MM.1S (cell line): ENCODE measurements around the gene LRIG2.

ENCODE experiments used
- DNase-seq: peaks from one replicate; pipeline ENCODE4 v3.0.0-alpha.2; 2015
- H2AFZ ChIP-seq: fragments of 300-600 bp; sonication (generic); 2 replicates; pipeline ENCODE4 v1.6.0; 2016; ENCODE audit warnings: antibody characterized with exemption, low read length
- H3F3A ChIP-seq: fragments of 300-600 bp; sonication (generic); 2 replicates; pipeline ENCODE4 v1.6.1; 2016; ENCODE audit warnings: mild to moderate bottlenecking, antibody characterized with exemption, low read length, moderate library complexity, mixed read lengths; ENCODE audit not compliant: insufficient read depth
- H3K27ac ChIP-seq: fragments of 300-600 bp; sonication (generic); 2 replicates; pipeline ENCODE4 v1.5.1; 2016; ENCODE audit warnings: mild to moderate bottlenecking, low read length
- H3K27me3 ChIP-seq: fragments of 300-600 bp; sonication (generic); replicated peaks from 2 replicates; pipeline ENCODE4 v1.6.0; 2016; ENCODE audit warnings: low read length; ENCODE audit not compliant: insufficient read depth
- H3K36me3 ChIP-seq: fragments of 300-600 bp; sonication (generic); replicated peaks from 2 replicates; pipeline ENCODE4 v1.6.1; 2016; ENCODE audit warnings: mild to moderate bottlenecking, low read length, mixed read lengths; ENCODE audit not compliant: insufficient read depth
- H3K4me1 ChIP-seq: fragments of 300-600 bp; sonication (generic); 2 replicates; pipeline ENCODE4 v1.6.1; 2016; ENCODE audit warnings: low read length, mixed read lengths
- H3K4me2 ChIP-seq: fragments of 300-600 bp; sonication (generic); 2 replicates; pipeline ENCODE4 v1.6.0; 2016; ENCODE audit warnings: low read depth, low read length
- H3K4me3 ChIP-seq: fragments of 300-600 bp; sonication (generic); 2 replicates; pipeline ENCODE4 v1.5.1; 2016; ENCODE audit warnings: low read length, mixed read lengths
- H3K79me2 ChIP-seq: fragments of 300-600 bp; sonication (generic); 2 replicates; pipeline ENCODE4 v1.6.1; 2016; ENCODE audit warnings: mixed run types, low read length, mixed read lengths
- H3K9ac ChIP-seq: fragments of 300-600 bp; sonication (generic); 2 replicates; pipeline ENCODE4 v1.6.1; 2016; ENCODE audit warnings: low read length, mixed read lengths
- H3K9me2 ChIP-seq: fragments of 300-600 bp; sonication (generic); replicated peaks from 2 replicates; pipeline ENCODE4 v1.6.1; 2016; ENCODE audit warnings: mild to moderate bottlenecking, low read length, mixed read lengths; ENCODE audit not compliant: insufficient read depth
- H3K9me3 ChIP-seq: fragments of 300-600 bp; sonication (generic); replicated peaks from 2 replicates; pipeline ENCODE4 v1.6.1; 2016; ENCODE audit warnings: mild to moderate bottlenecking, low read length, mixed read lengths; ENCODE audit not compliant: insufficient read depth
- H4K20me1 ChIP-seq: fragments of 300-600 bp; sonication (generic); 2 replicates; pipeline ENCODE4 v1.6.1; 2016; ENCODE audit warnings: mild to moderate bottlenecking, low read length, moderate library complexity, mixed read lengths; ENCODE audit not compliant: insufficient read depth
- CTCF ChIP-seq: fragments of 300-600 bp; sonication (generic); IDR thresholded peaks from 2 replicates; pipeline ENCODE4 v1.5.1; 2016; ENCODE audit warnings: antibody characterized with exemption, low read length, mixed read lengths
- EZH2 ChIP-seq: fragments of 300-600 bp; sonication (generic); optimal IDR thresholded peaks from 2 replicates; pipeline ENCODE3; 2017; ENCODE audit warnings: low read depth, mild to moderate bottlenecking, antibody characterized with exemption, low read length, mixed read lengths
- EZH2phosphoT487 ChIP-seq: fragments of 300-600 bp; sonication (generic); IDR thresholded peaks from 2 replicates; pipeline ENCODE4 v1.6.1; 2018; ENCODE audit warnings: antibody characterized with exemption, low read length

The LRIG2 gene

DNA sequence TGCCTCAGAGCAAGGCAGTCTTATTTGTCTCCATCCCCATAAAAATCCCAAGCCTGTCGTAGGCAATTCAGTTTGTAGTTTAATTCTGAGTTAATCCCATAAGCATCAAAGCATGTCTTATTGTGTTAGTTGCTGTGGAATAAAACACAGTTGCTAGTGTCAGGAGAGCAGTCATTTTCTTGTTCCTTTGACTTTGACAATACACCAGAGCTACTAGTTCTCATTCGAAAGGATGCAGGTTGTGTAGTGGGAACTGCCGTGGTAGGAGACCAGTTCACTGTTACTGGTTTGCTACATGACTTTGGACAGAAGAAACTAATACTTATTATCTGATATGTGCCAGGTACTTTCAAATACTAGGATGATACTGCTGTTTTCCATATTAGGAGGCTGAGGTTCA lies 23.5 kb downstream of the LRIG2 start:
- Histone ChIP-seq H3K79me2 (no peaks in the 10 kb centered on the region), H3K9ac (no peak overlapping the region), H3K27ac (no peak overlapping the region), H3K27me3 (no peaks in the 10 kb centered on the region), H2AFZ (no peak overlapping the region), H3K4me3 (no peak overlapping the region), H3K4me2 (no peak overlapping the region), H3F3A (no peaks in the 10 kb centered on the region), H3K36me3 (no peaks in the 10 kb centered on the region), H3K4me1 (no peaks in the 10 kb centered on the region), H4K20me1 (no peaks in the 10 kb centered on the region), H3K9me3 (no peaks in the 10 kb centered on the region), H3K9me2 (no peaks in the 10 kb centered on the region)
- DNase-seq = no peak
- no peak for TF ChIP-seq EZH2phosphoT487
- TF ChIP-seq EZH2 = no peak
- TF ChIP-seq CTCF = no peak

DNA sequence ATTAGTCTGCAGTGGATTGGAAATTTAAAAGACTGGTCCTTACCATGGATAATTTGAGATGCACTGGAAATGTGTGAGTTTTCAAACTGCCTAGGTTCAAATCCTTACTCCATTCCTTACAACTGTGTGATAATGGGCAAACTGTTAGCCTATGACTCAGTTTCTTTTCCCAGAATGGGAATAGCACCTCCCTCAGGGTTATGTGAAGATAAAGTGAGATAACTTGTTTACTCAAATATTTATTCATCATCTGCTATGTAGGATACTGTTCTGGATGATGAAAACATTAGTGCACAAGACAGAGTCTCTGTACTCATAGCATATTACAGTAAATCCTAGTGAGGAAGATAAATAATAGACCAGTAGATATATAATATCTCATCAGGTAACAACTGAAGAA lies 28.6 kb downstream of the LRIG2 start:
- H3K4me2 ChIP-seq = no peak overlapping the region
- H3K9ac ChIP-seq = no peak overlapping the region
- H3K27ac ChIP-seq = no peak overlapping the region
- no peak overlapping the region for H3K4me3 ChIP-seq
- H2AFZ ChIP-seq = no peak overlapping the region
- no peaks in the 10 kb centered on the region for H3K9me2 ChIP-seq
- no peaks in the 10 kb centered on the region for H4K20me1 ChIP-seq
- no peaks in the 10 kb centered on the region for H3K36me3 ChIP-seq
- H3K27me3 ChIP-seq = no peaks in the 10 kb centered on the region
- TF ChIP-seq EZH2 = no peak
- no peak for TF ChIP-seq CTCF
- no peak for TF ChIP-seq EZH2phosphoT487
- no peaks in the 10 kb centered on the region for H3F3A ChIP-seq
- H3K9me3 ChIP-seq = no peaks in the 10 kb centered on the region
- H3K4me1 ChIP-seq = no peaks in the 10 kb centered on the region
- H3K79me2 ChIP-seq = no peaks in the 10 kb centered on the region
- no peak for DNase-seq

GRCh38 chr1:113103048-113103447 lies 30.1 kb downstream of the LRIG2 start:
- Histone ChIP-seq H3K4me1 (no peaks in the 10 kb centered on the region), H3F3A (no peaks in the 10 kb centered on the region), H3K9ac (no peak overlapping the region), H3K4me3 (no peak overlapping the region), H3K27me3 (no peaks in the 10 kb centered on the region), H3K79me2 (no peaks in the 10 kb centered on the region), H3K27ac (no peak overlapping the region), H2AFZ (no peak overlapping the region), H4K20me1 (no peaks in the 10 kb centered on the region), H3K9me3 (no peaks in the 10 kb centered on the region), H3K36me3 (no peaks in the 10 kb centered on the region), H3K4me2 (no peak overlapping the region), H3K9me2 (no peaks in the 10 kb centered on the region)
- DNase-seq = no peak
- no peak for TF ChIP-seq EZH2phosphoT487
- TF ChIP-seq CTCF = no peak
- no peak for TF ChIP-seq EZH2
